Thoracic aorta (tissue), 2 donors: ENCODE measurements around the gene PTOV1. TPM values are rescaled to one million over a fixed set of nuclear protein-coding genes. Genes with fewer than 3 reads are reported as not detected.

Source experiments
- ATAC-seq: fragments of 150-250 bp; one replicate; pipeline ENCODE4 v1.8.0; 2017; ENCODE audit warnings: low read depth; ENCODE audit not compliant: insufficient number of reproducible peaks, low FRiP score
- DNase-seq: peaks from one replicate; pipeline ENCODE4 v3.0.0-alpha.2; 2020; ENCODE audit warnings: low spot score
- H3K27ac ChIP-seq, 2 donors: fragments of 200-600 bp; sonication (generic); 1 replicate in 1 of 2; 2 replicates in 1 of 2; pipeline ENCODE4 v1.5.1; 2016; ENCODE audit warnings: mild to moderate bottlenecking in 2 of 2, moderate library complexity in 2 of 2
- H3K27me3 ChIP-seq: fragments of 200-600 bp; sonication (generic); replicated peaks from 2 replicates; pipeline ENCODE4 v1.6.0; 2016; ENCODE audit warnings: mild to moderate bottlenecking; ENCODE audit not compliant: insufficient read depth
- H3K36me3 ChIP-seq: fragments of 200-600 bp; sonication (generic); one replicate; pipeline ENCODE4 v1.5.1; 2016
- H3K4me1 ChIP-seq, 2 donors: fragments of 200-600 bp; sonication (generic); 1 replicate in 1 of 2; 2 replicates in 1 of 2; pipeline versions ENCODE4 v1.5.1 to v1.6.0; 2016; ENCODE audit warnings: low read depth in 2 of 2, mild to moderate bottlenecking in 1 of 2; ENCODE audit not compliant: control insufficient read depth in 1 of 2
- H3K4me3 ChIP-seq: fragments of 200-600 bp; sonication (generic); 2 replicates; pipeline ENCODE4 v1.5.1; 2016; ENCODE audit warnings: mild to moderate bottlenecking
- H3K9me3 ChIP-seq: fragments of 200-600 bp; sonication (generic); 2 replicates; pipeline ENCODE4 v1.5.1; 2016
- CTCF ChIP-seq: fragments of 200-600 bp; sonication (generic); IDR thresholded peaks from one replicate; pipeline ENCODE4 v1.5.1; 2019; ENCODE audit warnings: antibody characterized with exemption
- total RNA-seq, 2 donors: library from RNA; depleted of rRNA; stranded (reverse); fragments of >200 nt; gene quantifications; one replicate each; pipeline versions ENCODE4 v1.1.0 to v1.2.3, GENCODE V29; 2016

PTOV1 gene
- total RNA-seq, 2 donors from 2014 or later: 62.9 to 72.2 TPM

- H3K27me3 ChIP-seq: no peaks in the 10 kb centered on the region
- H3K36me3 ChIP-seq: no peaks in the 10 kb centered on the region
- no peak for ATAC-seq
- no peak for TF ChIP-seq CTCF
- peak overlapping the region; percentile 56 for H3K4me3 ChIP-seq
- H3K27ac ChIP-seq: no peak overlapping the region
- DNase-seq: no peak
- no peaks in the 10 kb centered on the region for H3K9me3 ChIP-seq
- H3K4me1 ChIP-seq: peaks cover 0 to 4% of the 10 kb centered on the region in 2 donors
Measured at GRCh38 chr19:49890349-49891311, 39.7 kb downstream of the PTOV1 start.

- Histone ChIP-seq H3K36me3 (no peaks in the 10 kb centered on the region), H3K4me3 (no peak overlapping the region), H3K4me1 (peaks cover 0 to 4% of the 10 kb centered on the region in 2 donors), H3K27me3 (no peaks in the 10 kb centered on the region), H3K9me3 (no peaks in the 10 kb centered on the region), H3K27ac (no peak overlapping the region)
- DNase-seq: no peak
- TF ChIP-seq CTCF: no peak
- ATAC-seq: no peak
Measured at GRCh38 chr19:49891393-49891792, 40.4 kb downstream of the PTOV1 start.

- no peaks in the 10 kb centered on the region for H3K9me3 ChIP-seq
- no peak overlapping the region for H3K4me3 ChIP-seq
- H3K27me3 ChIP-seq: no peaks in the 10 kb centered on the region
- ATAC-seq: no peak
- peaks cover 0 to 4% of the 10 kb centered on the region in 2 donors for H3K4me1 ChIP-seq
- no peak for DNase-seq
- H3K36me3 ChIP-seq: no peaks in the 10 kb centered on the region
- no peak for TF ChIP-seq CTCF
- H3K27ac ChIP-seq: no peak overlapping the region
Measured at GRCh38 chr19:49892716-49893115, 41.8 kb downstream of the PTOV1 start.

GRCh38 chr19:49894011-49894664 is 43.2 kb downstream of the PTOV1 start:
- ATAC-seq: no peak
- Histone ChIP-seq H3K36me3 (no peaks in the 10 kb centered on the region), H3K4me1 (peaks cover 0 to 4% of the 10 kb centered on the region in 2 donors), H3K27me3 (no peaks in the 10 kb centered on the region), H3K27ac (no peak overlapping the region), H3K4me3 (no peak overlapping the region), H3K9me3 (no peaks in the 10 kb centered on the region)
- no peak for TF ChIP-seq CTCF
- no peak for DNase-seq

- H3K4me1 ChIP-seq: peaks cover 0 to 4% of the 10 kb centered on the region in 2 donors
- no peak overlapping the region for H3K27ac ChIP-seq
- DNase-seq (no peak), ATAC-seq (no peak)
- H3K36me3 ChIP-seq: no peaks in the 10 kb centered on the region
- H3K9me3 ChIP-seq: no peaks in the 10 kb centered on the region
- no peaks in the 10 kb centered on the region for H3K27me3 ChIP-seq
- no peak overlapping the region for H3K4me3 ChIP-seq
- no peak for TF ChIP-seq CTCF
Measured at GRCh38 chr19:49894879-49895565, 44.1 kb downstream of the PTOV1 start.
